Measurements from ENCODE around the gene DPPA5.

DNA sequence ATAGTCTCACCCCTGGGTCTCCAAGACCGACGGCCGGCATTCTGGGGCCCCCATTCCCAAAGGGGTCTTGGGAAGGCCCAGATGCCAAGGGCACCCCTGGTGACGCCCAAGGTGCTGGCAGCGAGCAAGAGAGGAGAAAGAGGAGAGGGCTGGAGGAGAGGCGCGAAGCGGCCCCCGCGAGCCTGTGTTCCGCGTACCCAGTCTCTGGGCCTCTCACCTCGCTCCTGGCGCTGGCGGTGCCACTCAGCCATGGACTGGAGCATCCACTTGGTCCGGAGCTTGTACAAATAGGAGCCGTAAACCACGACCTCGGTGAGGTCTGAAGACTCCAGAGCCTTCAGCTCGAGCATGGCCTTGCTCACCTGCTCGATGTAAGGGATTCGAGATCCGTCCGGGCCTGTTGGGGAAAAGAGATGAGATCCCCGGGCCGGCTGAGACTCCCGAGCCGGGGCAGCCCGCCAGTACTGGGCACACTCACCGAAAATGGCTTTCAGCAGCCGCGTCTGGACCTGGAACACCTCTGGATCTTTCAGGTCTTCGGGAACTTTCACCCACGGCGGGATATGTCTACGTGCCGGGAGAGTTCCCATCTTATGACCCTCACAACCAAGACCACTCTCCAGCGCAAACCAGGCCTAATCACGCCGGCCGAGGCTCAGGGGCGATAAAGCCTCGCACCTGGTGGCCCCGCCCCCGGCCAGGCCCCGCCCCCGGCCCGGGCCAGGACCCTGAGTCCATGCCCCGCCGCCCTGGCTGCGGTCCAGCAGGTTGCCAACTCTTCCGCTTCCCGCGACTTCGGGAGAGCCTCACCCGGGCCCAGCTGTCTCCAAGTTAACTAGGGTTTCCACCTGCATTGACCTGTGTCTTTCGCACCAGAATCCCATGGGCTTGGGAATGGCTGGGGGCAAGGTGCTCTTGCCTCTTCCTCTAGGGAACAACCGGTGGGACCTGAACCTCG is at the start of gene DPPA5:
- TF ChIP-seq POLR2A (IDR thresholded peaks at IDR 0.05) (no peak), POLR2AphosphoS5 (IDR thresholded peaks at IDR 0.05; ENCODE audit: insufficient read depth in 1 of 2, low read depth in 1 of 2) (no peak)
- TF ChIP-seq, protein P1, sequence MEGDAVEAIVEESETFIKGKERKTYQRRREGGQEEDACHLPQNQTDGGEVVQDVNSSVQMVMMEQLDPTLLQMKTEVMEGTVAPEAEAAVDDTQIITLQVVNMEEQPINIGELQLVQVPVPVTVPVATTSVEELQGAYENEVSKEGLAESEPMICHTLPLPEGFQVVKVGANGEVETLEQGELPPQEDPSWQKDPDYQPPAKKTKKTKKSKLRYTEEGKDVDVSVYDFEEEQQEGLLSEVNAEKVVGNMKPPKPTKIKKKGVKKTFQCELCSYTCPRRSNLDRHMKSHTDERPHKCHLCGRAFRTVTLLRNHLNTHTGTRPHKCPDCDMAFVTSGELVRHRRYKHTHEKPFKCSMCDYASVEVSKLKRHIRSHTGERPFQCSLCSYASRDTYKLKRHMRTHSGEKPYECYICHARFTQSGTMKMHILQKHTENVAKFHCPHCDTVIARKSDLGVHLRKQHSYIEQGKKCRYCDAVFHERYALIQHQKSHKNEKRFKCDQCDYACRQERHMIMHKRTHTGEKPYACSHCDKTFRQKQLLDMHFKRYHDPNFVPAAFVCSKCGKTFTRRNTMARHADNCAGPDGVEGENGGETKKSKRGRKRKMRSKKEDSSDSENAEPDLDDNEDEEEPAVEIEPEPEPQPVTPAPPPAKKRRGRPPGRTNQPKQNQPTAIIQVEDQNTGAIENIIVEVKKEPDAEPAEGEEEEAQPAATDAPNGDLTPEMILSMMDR (IDR thresholded peaks at IDR 0.05): no peak
